ENCODE measurements around the gene TMEM181. TPM values are rescaled to one million over a fixed set of nuclear protein-coding genes. Genes with fewer than 3 reads are reported as not detected.

Gene TMEM181
- total and polyA plus RNA-seq, 2 of the 13 experiments (the other 11 are each of a cell fraction or from before 2014, with no cell fraction given) = 59.1 to 108 TPM

DNA sequence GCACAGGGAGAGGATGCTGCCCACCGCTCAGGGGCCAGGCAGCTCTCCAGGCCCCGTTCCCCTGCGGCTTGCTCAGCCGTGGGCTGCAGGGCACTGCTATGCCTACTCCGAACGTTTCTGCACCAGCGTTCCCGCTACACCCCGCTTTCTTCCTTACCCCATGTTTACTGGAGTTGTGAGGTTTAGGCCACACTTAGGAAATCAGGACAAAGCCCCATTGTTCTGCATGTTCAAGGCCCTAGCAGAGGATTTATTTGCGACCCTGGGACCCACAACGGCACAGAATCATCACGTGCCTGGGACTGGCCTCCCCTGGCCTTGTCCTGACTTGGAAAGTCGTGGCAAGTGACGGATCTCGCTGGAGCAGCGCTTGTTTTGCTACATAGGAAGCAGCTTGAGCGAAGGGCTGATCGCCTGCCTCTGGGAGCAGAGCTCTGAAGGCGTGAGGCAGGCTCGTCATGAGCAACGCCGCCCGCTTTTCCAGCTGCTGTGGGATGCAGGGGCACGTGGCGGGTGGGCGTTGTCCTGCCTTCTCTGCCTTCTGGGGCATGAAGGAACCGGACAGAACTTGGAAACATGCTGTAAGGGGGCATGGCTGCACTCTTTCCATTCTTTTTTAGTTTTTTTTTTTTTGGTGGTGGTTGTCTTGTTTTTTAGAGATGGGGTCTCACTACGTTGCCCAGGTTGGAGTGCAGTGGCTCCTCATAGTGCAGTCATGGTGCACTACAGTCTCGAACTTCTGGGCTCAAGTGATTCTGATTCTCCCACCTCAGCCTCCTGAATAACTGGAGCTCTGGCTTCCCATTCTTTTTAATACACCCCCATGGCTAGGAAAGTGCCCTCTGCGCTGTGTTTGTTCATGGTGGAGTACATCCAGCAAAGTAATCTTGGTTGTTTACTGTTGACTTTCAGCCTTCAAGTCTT lies 14.6 kb upstream of the TMEM181 start:
- Histone ChIP-seq H3K27ac (ENCODE audit: extremely low read length, insufficient read depth, low read length) (peak overlapping the region; percentile 59), H3K9ac (ENCODE audit: insufficient read depth, low read depth, low read length) (peak overlapping the region; percentile 17; the same call in 1 of the 2 replicates), H3K4me3 (replicated peaks in 1 of 3; ENCODE audit: insufficient read depth in 1 of 3, low read depth in 2 of 3, low read length in 3 of 3) (no peak overlapping the region), H3K4me2 (ENCODE audit: low read depth, low read length) (peak overlapping the region; percentile 42), H3K27me3 (ENCODE audit: control insufficient read depth in 1 of 2, insufficient read depth in 2 of 2, low read length in 2 of 2) (no peaks in the 10 kb centered on the region), H3K9me3 (ENCODE audit: low read length) (no peaks in the 10 kb centered on the region), H3K36me3 (replicated peaks in 1 of 2; ENCODE audit: control insufficient read depth in 1 of 2, insufficient read depth in 2 of 2, low read length in 2 of 2) (no peaks in the 10 kb centered on the region; a peak in 1 of 5 replicates), H4K20me1 (ENCODE audit: insufficient read depth, low read length) (no peaks in the 10 kb centered on the region), H2AFZ (ENCODE audit: low read length) (no peak overlapping the region), H3K4me1 (ENCODE audit: insufficient read depth, low read length) (peaks cover 86% of the 10 kb centered on the region), H3K79me2 (ENCODE audit: insufficient read depth, low read length) (no peaks in the 10 kb centered on the region)
- DNase-seq (ENCODE audit: low spot score) = peak; percentile 91
- in situ Hi-C loops (cut with HindIII; ENCODE audit: extremely low pct_ligation_motif_present, low pct_unique_long_range_greater_than_20kb) = no loop called here
- intact Hi-C loops (cut with micrococcal nuclease; ENCODE audit: unreplicated experiment) = no loop called here
- ChIA-PET CTCF (ENCODE audit: low intra/inter-chr PET ratio, low total read pairs) (no interaction called here), POLR2A (interaction anchor here (1.1 to 2.1 kb wide), 6 partner anchors 8 to 27 kb away, joined by 3 to 12 read pairs (median 6); no protein-coding TSS in a partner anchor)
- ATAC-seq = peak; percentile 81
- peak; percentile 81 for FAIRE-seq
- BruUV-seq (replicated peaks) = no TSS peak
- 46% methylated on average over 29 of the region's 30 CpGs for WGBS (ENCODE audit: low lambda C conversion rate)
- no peak for TF ChIP-seq NPAS2 (CRISPR knock-in tag; IDR thresholded peaks at IDR 0.05; ENCODE audit: borderline replicate concordance)
- no peak for TF ChIP-seq HOXA7 (CRISPR knock-in tag; IDR thresholded peaks at IDR 0.05)
- no peak for TF ChIP-seq KLF13 (CRISPR knock-in tag; IDR thresholded peaks at IDR 0.05)
- TF ChIP-seq TBL1XR1 (IDR thresholded peaks at IDR 0.05; ENCODE audit: borderline replicate concordance, low read length, partially characterized antibody) = no peak
- no peak for TF ChIP-seq HBP1 (CRISPR knock-in tag; IDR thresholded peaks at IDR 0.05; ENCODE audit: low read depth)
- no peak for TF ChIP-seq KAT2B (IDR thresholded peaks at IDR 0.05; ENCODE audit: borderline replicate concordance, low read depth, low read length)
- TF ChIP-seq ELF4 (CRISPR knock-in tag; IDR thresholded peaks at IDR 0.05; ENCODE audit: borderline replicate concordance) = no peak
- no peak for TF ChIP-seq NFIB (CRISPR knock-in tag; IDR thresholded peaks at IDR 0.05; ENCODE audit: borderline replicate concordance)
- TF ChIP-seq, protein P1, sequence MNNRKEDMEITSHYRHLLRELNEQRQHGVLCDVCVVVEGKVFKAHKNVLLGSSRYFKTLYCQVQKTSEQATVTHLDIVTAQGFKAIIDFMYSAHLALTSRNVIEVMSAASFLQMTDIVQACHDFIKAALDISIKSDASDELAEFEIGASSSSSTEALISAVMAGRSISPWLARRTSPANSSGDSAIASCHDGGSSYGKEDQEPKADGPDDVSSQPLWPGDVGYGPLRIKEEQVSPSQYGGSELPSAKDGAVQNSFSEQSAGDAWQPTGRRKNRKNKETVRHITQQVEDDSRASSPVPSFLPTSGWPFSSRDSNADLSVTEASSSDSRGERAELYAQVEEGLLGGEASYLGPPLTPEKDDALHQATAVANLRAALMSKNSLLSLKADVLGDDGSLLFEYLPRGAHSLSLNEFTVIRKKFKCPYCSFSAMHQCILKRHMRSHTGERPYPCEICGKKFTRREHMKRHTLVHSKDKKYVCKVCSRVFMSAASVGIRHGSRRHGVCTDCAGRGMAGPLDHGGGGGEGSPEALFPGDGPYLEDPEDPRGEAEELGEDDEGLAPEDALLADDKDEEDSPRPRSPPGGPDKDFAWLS (CRISPR knock-in tag; IDR thresholded peaks at IDR 0.05; ENCODE audit: borderline replicate concordance) = peak; percentile 75; the same call in 1 of the 2 replicates
- TF ChIP-seq CSRNP1 (CRISPR knock-in tag; IDR thresholded peaks at IDR 0.05) = peak; percentile 82
- 0 out of 2 replicates have a peak, but pooled peaks have one; percentile 32 for TF ChIP-seq KMT2B (CRISPR knock-in tag; IDR thresholded peaks at IDR 0.05)
- no peak for TF ChIP-seq PHF20 (CRISPR knock-in tag; IDR thresholded peaks at IDR 0.05)
- TF ChIP-seq NFIC (IDR thresholded peaks at IDR 0.05; ENCODE audit: low read length) = no peak
- TF ChIP-seq TAF15 (IDR thresholded peaks at IDR 0.05; ENCODE audit: low read depth, low read length, poor library complexity, severe bottlenecking) = no peak
- TF ChIP-seq NR2C2 (CRISPR knock-in tag; IDR thresholded peaks at IDR 0.05; ENCODE audit: borderline replicate concordance) = peak; percentile 74
- peak; percentile 82 for TF ChIP-seq TSC22D2 (CRISPR knock-in tag; IDR thresholded peaks at IDR 0.05; ENCODE audit: borderline replicate concordance)

Measured in HepG2 (cell line).